Loucy (cell line): ENCODE results near the gene ANK3.

Source experiments
- H2AFZ ChIP-seq: fragments of 200-600 bp; sonication (generic); 2 replicates; pipeline ENCODE4 v1.6.0; 2016; ENCODE audit warnings: antibody characterized with exemption, mild to moderate bottlenecking, low read length, moderate library complexity
- H3F3A ChIP-seq: fragments of 200-600 bp; 2 replicates; pipeline ENCODE4 v1.6.0; 2016; ENCODE audit warnings: antibody characterized with exemption, low read depth, mild to moderate bottlenecking
- H3K27me3 ChIP-seq: fragments of 200-600 bp; sonication (generic); 2 replicates; pipeline ENCODE4 v1.6.1; 2014; ENCODE audit warnings: low read length, mild to moderate bottlenecking; ENCODE audit not compliant: insufficient read depth, poor library complexity, severe bottlenecking
- H3K36me3 ChIP-seq: fragments of 200-600 bp; sonication (generic); 2 replicates; pipeline ENCODE4 v1.6.1; 2016; ENCODE audit warnings: low read length; ENCODE audit not compliant: insufficient read depth
- H3K4me1 ChIP-seq: fragments of 200-600 bp; sonication (generic); 2 replicates; pipeline ENCODE4 v1.5.1; 2014; ENCODE audit warnings: low read length, mild to moderate bottlenecking; ENCODE audit not compliant: insufficient read depth, poor library complexity, severe bottlenecking
- H3K4me2 ChIP-seq: fragments of 200-600 bp; sonication (generic); 2 replicates; pipeline ENCODE4 v1.6.0; 2014; ENCODE audit warnings: antibody characterized with exemption, low read length, low read depth, mild to moderate bottlenecking; ENCODE audit not compliant: poor library complexity, severe bottlenecking
- H3K4me3 ChIP-seq: fragments of 200-600 bp; sonication (generic); 2 replicates; pipeline ENCODE4 v1.5.1; 2014; ENCODE audit warnings: low read length, mild to moderate bottlenecking, mixed read lengths; ENCODE audit not compliant: poor library complexity, severe bottlenecking
- H3K79me2 ChIP-seq: fragments of 200-600 bp; sonication (generic); 2 replicates; pipeline ENCODE4 v1.6.1; 2014; ENCODE audit warnings: low read length; ENCODE audit not compliant: insufficient read depth
- H3K9ac ChIP-seq: fragments of 200-600 bp; sonication (generic); 2 replicates; pipeline ENCODE4 v1.6.0; 2014; ENCODE audit warnings: mild to moderate bottlenecking, low read depth, low read length, moderate library complexity; ENCODE audit not compliant: poor library complexity, severe bottlenecking
- H3K9me2 ChIP-seq: fragments of 200-600 bp; sonication (generic); replicated peaks from 2 replicates; pipeline ENCODE4 v1.6.1; 2016; ENCODE audit warnings: low read depth, low read length, mixed read lengths
- H3K9me3 ChIP-seq: fragments of 200-600 bp; sonication (generic); 2 replicates; pipeline ENCODE4 v1.6.1; 2014; ENCODE audit warnings: mild to moderate bottlenecking, antibody characterized with exemption, low read length, low read depth; ENCODE audit not compliant: insufficient read depth
- H4K20me1 ChIP-seq: fragments of 200-600 bp; sonication (generic); 2 replicates; pipeline ENCODE4 v1.6.0; 2014; ENCODE audit warnings: antibody characterized with exemption, low read length, mild to moderate bottlenecking; ENCODE audit not compliant: insufficient read depth, poor library complexity, severe bottlenecking
- EZH2phosphoT487 ChIP-seq: fragments of 200-600 bp; IDR thresholded peaks from 2 replicates; pipeline ENCODE4 v1.6.1; 2018; ENCODE audit warnings: antibody characterized with exemption, mild to moderate bottlenecking, moderate library complexity, borderline replicate concordance
- TF ChIP-seq, protein P1 (sequence below): fragments of 200-600 bp; sonication (generic); conservative IDR thresholded peaks from 2 replicates; pipeline ENCODE4 v1.5.1; 2014; ENCODE audit warnings: mild to moderate bottlenecking, antibody characterized with exemption, low read length

Gene ANK3

DNA sequence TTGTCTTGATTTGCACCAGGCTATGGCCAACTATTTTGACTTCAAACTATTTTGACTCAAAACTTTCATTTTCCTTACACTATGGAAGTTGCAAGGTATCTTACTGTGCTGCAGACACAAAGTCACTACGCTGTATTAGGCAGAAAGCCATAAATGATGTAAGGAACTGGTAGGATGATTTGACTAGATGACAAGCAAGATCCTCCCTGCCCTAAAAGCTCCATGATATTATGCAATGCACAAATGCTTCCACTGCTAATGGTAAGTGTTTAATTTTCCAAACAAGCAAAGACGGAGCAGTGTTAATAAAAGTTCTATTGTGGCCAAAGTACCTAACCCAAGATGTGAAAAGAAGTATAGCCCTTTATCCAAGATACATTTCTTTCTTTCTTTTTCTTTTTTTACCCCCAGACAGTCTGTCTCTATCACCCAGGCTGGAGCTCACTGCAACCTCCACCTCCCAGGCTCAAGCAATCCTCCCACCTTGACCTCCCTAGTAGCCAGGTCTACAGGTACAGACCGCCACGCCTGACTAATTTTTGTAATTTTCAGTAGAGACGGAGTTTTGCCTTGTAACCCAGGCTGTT is 98.2 kb downstream of the ANK3 start:
- Histone ChIP-seq H3F3A (no peaks in the 10 kb centered on the region), H3K9me3 (no peaks in the 10 kb centered on the region), H2AFZ (no peak overlapping the region), H3K4me2 (no peak overlapping the region), H3K9me2 (no peaks in the 10 kb centered on the region), H3K79me2 (no peaks in the 10 kb centered on the region), H3K27me3 (no peaks in the 10 kb centered on the region), H3K4me1 (no peaks in the 10 kb centered on the region), H3K9ac (no peak overlapping the region), H4K20me1 (no peaks in the 10 kb centered on the region), H3K36me3 (no peaks in the 10 kb centered on the region), H3K4me3 (no peak overlapping the region)
- TF ChIP-seq, protein P1, sequence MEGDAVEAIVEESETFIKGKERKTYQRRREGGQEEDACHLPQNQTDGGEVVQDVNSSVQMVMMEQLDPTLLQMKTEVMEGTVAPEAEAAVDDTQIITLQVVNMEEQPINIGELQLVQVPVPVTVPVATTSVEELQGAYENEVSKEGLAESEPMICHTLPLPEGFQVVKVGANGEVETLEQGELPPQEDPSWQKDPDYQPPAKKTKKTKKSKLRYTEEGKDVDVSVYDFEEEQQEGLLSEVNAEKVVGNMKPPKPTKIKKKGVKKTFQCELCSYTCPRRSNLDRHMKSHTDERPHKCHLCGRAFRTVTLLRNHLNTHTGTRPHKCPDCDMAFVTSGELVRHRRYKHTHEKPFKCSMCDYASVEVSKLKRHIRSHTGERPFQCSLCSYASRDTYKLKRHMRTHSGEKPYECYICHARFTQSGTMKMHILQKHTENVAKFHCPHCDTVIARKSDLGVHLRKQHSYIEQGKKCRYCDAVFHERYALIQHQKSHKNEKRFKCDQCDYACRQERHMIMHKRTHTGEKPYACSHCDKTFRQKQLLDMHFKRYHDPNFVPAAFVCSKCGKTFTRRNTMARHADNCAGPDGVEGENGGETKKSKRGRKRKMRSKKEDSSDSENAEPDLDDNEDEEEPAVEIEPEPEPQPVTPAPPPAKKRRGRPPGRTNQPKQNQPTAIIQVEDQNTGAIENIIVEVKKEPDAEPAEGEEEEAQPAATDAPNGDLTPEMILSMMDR: no peak
- no peak for TF ChIP-seq EZH2phosphoT487

DNA sequence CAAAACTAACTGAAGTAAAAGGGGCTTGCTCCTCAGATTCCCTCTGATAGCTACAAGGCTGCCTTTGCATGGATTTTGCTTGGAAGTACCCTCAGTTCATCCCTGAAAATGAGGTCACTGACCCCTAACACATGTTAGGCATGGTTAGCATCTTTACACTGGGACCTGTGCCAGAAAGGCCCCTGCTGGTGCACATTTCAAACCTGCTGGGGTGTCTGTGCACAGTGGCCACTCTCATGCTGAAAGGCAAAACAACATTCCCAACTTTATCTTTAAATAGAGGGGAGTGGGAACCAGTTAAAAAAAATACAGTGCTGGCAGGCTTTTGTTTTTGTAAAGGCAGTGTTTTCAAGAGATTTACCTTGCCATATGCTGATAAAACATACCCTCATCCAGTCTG is 99.1 kb downstream of the ANK3 start:
- Histone ChIP-seq H3K79me2 (no peaks in the 10 kb centered on the region), H3K36me3 (no peaks in the 10 kb centered on the region)

DNA sequence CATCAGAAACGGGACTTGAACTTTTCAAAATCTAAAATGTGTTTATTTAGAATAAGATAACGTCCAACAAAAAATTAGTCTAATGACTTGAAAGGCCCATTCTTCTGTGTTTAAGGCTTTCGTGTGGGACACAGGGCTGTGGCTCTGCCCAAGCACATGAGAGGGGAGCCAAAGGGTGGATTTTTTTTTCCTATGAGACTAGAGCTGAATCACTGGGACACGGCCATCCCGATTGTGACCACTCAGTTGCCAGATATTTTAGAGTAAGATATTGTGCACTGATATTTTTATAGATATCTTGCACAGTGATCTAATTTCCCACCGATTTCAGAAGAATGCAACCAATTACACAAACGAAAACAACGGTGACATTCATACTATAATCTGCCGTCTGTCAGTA is 99.9 kb downstream of the ANK3 start:
- Histone ChIP-seq H3K9me2 (no peaks in the 10 kb centered on the region), H3F3A (no peaks in the 10 kb centered on the region), H3K4me3 (no peak overlapping the region), H2AFZ (no peak overlapping the region), H3K36me3 (no peaks in the 10 kb centered on the region), H3K4me2 (no peak overlapping the region), H3K9ac (no peak overlapping the region), H3K9me3 (no peaks in the 10 kb centered on the region), H3K79me2 (no peaks in the 10 kb centered on the region), H4K20me1 (no peaks in the 10 kb centered on the region), H3K27me3 (no peaks in the 10 kb centered on the region), H3K4me1 (no peaks in the 10 kb centered on the region)
- no peak for TF ChIP-seq EZH2phosphoT487
- TF ChIP-seq, protein P1: no peak

More for the DNA sequence above, 99.1 kb downstream of the ANK3 start:
- H3K9me2 ChIP-seq: no peaks in the 10 kb centered on the region
- TF ChIP-seq EZH2phosphoT487: no peak
- TF ChIP-seq, protein P1: no peak
- no peak overlapping the region for H3K4me2 ChIP-seq
- no peaks in the 10 kb centered on the region for H4K20me1 ChIP-seq
- no peak overlapping the region for H3K9ac ChIP-seq
- no peaks in the 10 kb centered on the region for H3K9me3 ChIP-seq
- no peak overlapping the region for H3K4me3 ChIP-seq
- H3K4me1 ChIP-seq: no peaks in the 10 kb centered on the region
- H3F3A ChIP-seq: no peaks in the 10 kb centered on the region
- no peak overlapping the region for H2AFZ ChIP-seq
- no peaks in the 10 kb centered on the region for H3K27me3 ChIP-seq
